NCI-H146 (cell line): ENCODE measurements around the gene CCHCR1.
A peak's percentile ranks its signal among the peaks of the same experiment; 100 is the strongest.
"Not testable (repeated sequence)": the region's sequence is repeated elsewhere in the genome, so short reads cannot be mapped to it uniquely, and the experiment has no call there.

Source experiments
- DNase-seq: peaks from one replicate; lab custom pipeline; 2025; lab: John Stamatoyannopoulos, UW

CCHCR1 gene

GRCh38 chr6:31180500-31180899 lies 22.9 kb upstream of the CCHCR1 start:
- DNase-seq = no peak

GRCh38 chr6:31179896-31180295 lies 22.3 kb upstream of the CCHCR1 start:
- no peak for DNase-seq

- DNase-seq = no peak
Observed at GRCh38 chr6:31179042-31179386, 21.4 kb upstream of the CCHCR1 start.

- DNase-seq = peak; percentile 15
Observed at GRCh38 chr6:31178143-31179041, 20.8 kb upstream of the CCHCR1 start.

- DNase-seq = no peak
Observed at GRCh38 chr6:31175971-31176370, 18.4 kb upstream of the CCHCR1 start.

- DNase-seq = no peak
Observed at GRCh38 chr6:31174378-31174777, 16.8 kb upstream of the CCHCR1 start.

- DNase-seq = no peak
Observed at GRCh38 chr6:31173406-31173805, 15.8 kb upstream of the CCHCR1 start.

- no peak for DNase-seq
Observed at GRCh38 chr6:31172973-31173384, 15.4 kb upstream of the CCHCR1 start.

- no peak for DNase-seq
Observed at GRCh38 chr6:31171931-31172905, 14.6 kb upstream of the CCHCR1 start.

GRCh38 chr6:31170987-31171671 lies 13.5 kb upstream of the CCHCR1 start:
- DNase-seq = no peak

GRCh38 chr6:31170600-31170881 lies 12.9 kb upstream of the CCHCR1 start, which contains the start of gene POU5F1:
Gene POU5F1, minus strand, starts transcription at chr6:31170682. Its CDS starts 62 bp downstream, at chr6:31170620.
- DNase-seq = no peak

GRCh38 chr6:31169858-31170599 lies 12.4 kb upstream of the CCHCR1 start:
- DNase-seq = not testable (repeated sequence)

- no peak for DNase-seq
Observed at GRCh38 chr6:31169123-31169857, 11.7 kb upstream of the CCHCR1 start.

GRCh38 chr6:31168606-31169005 lies 11.0 kb upstream of the CCHCR1 start:
- DNase-seq = no peak

GRCh38 chr6:31165986-31166385 lies 8.4 kb upstream of the CCHCR1 start:
- DNase-seq = no peak

GRCh38 chr6:31165064-31165832 lies 7.6 kb upstream of the CCHCR1 start:
- not testable (repeated sequence) for DNase-seq

GRCh38 chr6:31164475-31165063 lies 7.0 kb upstream of the CCHCR1 start:
- not testable (repeated sequence) for DNase-seq

- DNase-seq = no peak
Observed at GRCh38 chr6:31163922-31164321, 6.3 kb upstream of the CCHCR1 start.

- no peak for DNase-seq
Observed at GRCh38 chr6:31162463-31163165, 5.0 kb upstream of the CCHCR1 start.
